SH-SY5Y (cell line): Measurements from ENCODE around the gene CYP27B1.

Experiments used
- GATA2 ChIP-seq: IDR thresholded peaks from 2 replicates; pipeline ENCODE4 v1.6.1; 2011; ENCODE audit warnings: mild to moderate bottlenecking, low read depth, low read length
- GATA3 ChIP-seq: IDR thresholded peaks from 2 replicates; pipeline ENCODE4 v1.6.1; 2011; ENCODE audit warnings: low read depth, mild to moderate bottlenecking, low read length, moderate library complexity

DNA sequence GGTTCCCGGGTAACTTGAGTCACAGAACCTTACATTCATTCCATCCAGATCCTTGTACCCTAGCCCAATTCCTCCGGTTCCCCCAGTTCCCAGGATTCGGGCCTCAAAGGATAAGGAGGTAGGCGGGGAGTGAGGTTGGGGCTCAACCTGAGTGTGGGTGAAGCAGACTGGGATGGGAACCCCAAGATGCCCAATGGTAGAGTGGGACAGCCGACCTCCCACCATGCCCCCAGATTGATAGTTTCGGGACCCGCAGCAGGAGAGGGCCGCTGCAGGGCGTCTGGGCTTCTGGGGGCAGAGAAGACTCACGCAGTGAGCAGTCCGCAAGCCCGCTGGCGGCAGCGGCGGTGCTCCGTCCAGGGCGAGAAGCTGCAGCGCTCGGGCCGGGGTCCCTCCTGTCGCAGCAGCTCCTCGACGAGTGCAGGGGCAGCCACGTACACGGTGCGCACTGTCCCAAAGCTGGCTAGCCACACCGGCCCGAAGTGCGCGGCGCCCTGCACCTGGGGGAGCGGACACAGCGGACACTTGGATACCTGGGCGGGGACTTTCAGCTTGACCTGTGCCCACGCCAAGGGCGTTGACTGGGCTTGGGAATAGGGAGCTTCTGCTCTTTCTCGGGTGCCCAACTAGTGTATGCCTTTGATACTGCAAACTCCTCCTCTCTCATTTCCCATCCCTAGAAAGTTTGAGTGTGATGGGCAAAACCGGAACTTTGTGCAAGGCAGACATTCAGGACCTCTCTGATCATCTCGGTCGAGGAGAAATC lies 997 bp downstream of the CYP27B1 start:
- no peak for TF ChIP-seq GATA3
- TF ChIP-seq GATA2 = no peak
